H1 (cell line): ENCODE measurements around the gene PLEK2. TPM values are rescaled to one million over a fixed set of nuclear protein-coding genes. Genes with fewer than 3 reads are reported as not detected.

Source experiments
- CTCF ChIA-PET: fragments of 300-600 bp; sonication (Branson Sonifier 250); formaldehyde crosslinking; loops from one replicate; lab custom pipeline; 2021; ENCODE audit not compliant: partially characterized antibody; lab: Charles Lee
- POLR2A ChIA-PET: fragments of 300-600 bp; sonication (Branson Sonifier 250); formaldehyde crosslinking; loops from one replicate; lab custom pipeline; 2021; ENCODE audit warnings: inconsistent platforms; ENCODE audit not compliant: partially characterized antibody; lab: Charles Lee
- DNase-seq, 2 experiments: peaks; one replicate each; pipeline versions ENCODE4 v3.0.0 to v3.0.0-alpha.2; 2010 to 2022; ENCODE audit warnings: low spot score in 2 of 2, low read depth in 1 of 2, mixed read lengths in 1 of 2
- FAIRE-seq: peaks from 2 replicates; lab custom pipeline; 2011; peaks lifted over from hg19 to GRCh38; lab: Jason Lieb, UNC
- H2AFZ ChIP-seq: 2 replicates; pipeline ENCODE4 v1.8.1; 2012; ENCODE audit warnings: low read length, inconsistent platforms
- H2AK5ac ChIP-seq: 2 replicates; pipeline ENCODE4 v1.6.1; 2013; ENCODE audit warnings: low read depth, low read length
- H2BK120ac ChIP-seq: replicated peaks from 2 replicates; pipeline ENCODE3; 2013; ENCODE audit warnings: low read depth, low read length, inconsistent platforms
- H2BK12ac ChIP-seq: 2 replicates; pipeline ENCODE4 v1.6.1; 2013; ENCODE audit warnings: low read depth, low read length
- H2BK15ac ChIP-seq: 2 replicates; pipeline ENCODE4 v1.6.1; 2013; ENCODE audit warnings: low read length
- H2BK20ac ChIP-seq: 2 replicates; pipeline ENCODE4 v1.6.1; 2013; ENCODE audit warnings: low read length
- H2BK5ac ChIP-seq: 2 replicates; pipeline ENCODE4 v1.6.1; 2013; ENCODE audit warnings: low read depth, low read length
- H3K14ac ChIP-seq: 2 replicates; pipeline ENCODE4 v1.6.1; 2013; ENCODE audit warnings: inconsistent platforms; ENCODE audit not compliant: insufficient read length
- H3K18ac ChIP-seq: 2 replicates; pipeline ENCODE4 v1.6.1; 2013; ENCODE audit warnings: low read length; ENCODE audit errors: extremely low read depth
- H3K23ac ChIP-seq: 2 replicates; pipeline ENCODE4 v1.6.1; 2013; ENCODE audit warnings: inconsistent platforms; ENCODE audit not compliant: insufficient read length
- H3K23me2 ChIP-seq: 2 replicates; pipeline ENCODE4 v1.6.1; 2013; ENCODE audit warnings: low read depth, low read length
- H3K27ac ChIP-seq: 2 replicates; pipeline ENCODE4 v1.6.1; 2011; ENCODE audit warnings: low read depth, low read length, inconsistent platforms
- H3K27me3 ChIP-seq, 4 experiments: replicated peaks in 1 of 4; 1 replicate in 1 of 4; 2 replicates in 3 of 4; pipeline versions ENCODE4 v1.6.1 to v1.8.1; 2011 to 2013; ENCODE audit warnings: low read length in 3 of 4, mild to moderate bottlenecking in 3 of 4, inconsistent platforms in 2 of 4, mixed read lengths in 2 of 4, moderate library complexity in 1 of 4; ENCODE audit not compliant: control insufficient read depth in 3 of 4, insufficient read depth in 3 of 4; ENCODE audit errors: extremely low read depth in 1 of 4
- H3K36me3 ChIP-seq, 4 experiments: 2 replicates each; pipeline versions ENCODE4 v1.6.1 to v1.8.1; 2011 to 2013; ENCODE audit warnings: mild to moderate bottlenecking in 4 of 4, low read length in 3 of 4, moderate library complexity in 2 of 4, control low read depth in 1 of 4, inconsistent platforms in 1 of 4; ENCODE audit not compliant: insufficient read depth in 4 of 4, control insufficient read depth in 2 of 4
- H3K4ac ChIP-seq: replicated peaks from 2 replicates; pipeline ENCODE3; 2013; ENCODE audit warnings: low read length, low read depth, mixed read lengths, inconsistent platforms; ENCODE audit not compliant: insufficient read length
- H3K4me1 ChIP-seq, 4 experiments: replicated peaks in 1 of 4; 1 replicate in 1 of 4; 2 replicates in 3 of 4; pipeline versions ENCODE4 v1.6.1 to v1.8.1; 2011 to 2013; ENCODE audit warnings: low read length in 3 of 4, inconsistent platforms in 2 of 4, mixed read lengths in 1 of 4; ENCODE audit not compliant: insufficient read depth in 4 of 4, control insufficient read depth in 3 of 4
- H3K4me2 ChIP-seq, 2 experiments: 2 replicates each; pipeline versions ENCODE4 v1.6.1 to v1.8.1; 2011 to 2013; ENCODE audit warnings: low read depth in 2 of 2, low read length in 2 of 2, control low read depth in 1 of 2, inconsistent platforms in 1 of 2, mild to moderate bottlenecking in 1 of 2; ENCODE audit not compliant: insufficient read depth in 1 of 2
- H3K4me3 ChIP-seq, 4 experiments: fragments of 200-600, 300-600 bp in 1 of 4; sonication (generic), shearing (Covaris generic), sonication (Bioruptor Twin) in 1 of 4; 2 replicates each; pipeline versions ENCODE4 v1.5.1 to v1.8.1; 2011 to 2016; ENCODE audit warnings: low read length in 4 of 4, low read depth in 3 of 4, control low read depth in 2 of 4, inconsistent platforms in 2 of 4, mild to moderate bottlenecking in 2 of 4, mixed read lengths in 1 of 4, moderate library complexity in 1 of 4; ENCODE audit not compliant: insufficient read depth in 2 of 4; ENCODE audit errors: extremely low read depth in 1 of 4
- H3K56ac ChIP-seq: replicated peaks from 2 replicates; pipeline ENCODE3; 2013; ENCODE audit warnings: low read depth, mild to moderate bottlenecking, mixed read lengths, low read length, inconsistent platforms; ENCODE audit not compliant: insufficient read length
- H3K79me1 ChIP-seq: 2 replicates; pipeline ENCODE4 v1.6.1; 2013; ENCODE audit warnings: low read depth, low read length, control low read depth
- H3K79me2 ChIP-seq, 2 experiments: 2 replicates each; pipeline versions ENCODE4 v1.6.1 to v1.8.1; 2012 to 2013; ENCODE audit warnings: low read length in 2 of 2, mild to moderate bottlenecking in 2 of 2, inconsistent platforms in 1 of 2; ENCODE audit not compliant: insufficient read depth in 2 of 2, control insufficient read depth in 1 of 2
- H3K9ac ChIP-seq, 4 experiments: replicated peaks in 1 of 4; 1 replicate in 1 of 4; 2 replicates in 3 of 4; pipeline versions ENCODE4 v1.6.1 to v1.8.1; 2011 to 2013; ENCODE audit warnings: low read depth in 3 of 4, low read length in 3 of 4, control low read depth in 2 of 4, mild to moderate bottlenecking in 2 of 4, moderate library complexity in 2 of 4, inconsistent platforms in 1 of 4; ENCODE audit errors: extremely low read depth in 1 of 4
- H3K9me3 ChIP-seq, 2 experiments: 2 replicates each; pipeline versions ENCODE4 v1.6.1 to v1.8.1; 2012 to 2013; ENCODE audit warnings: mild to moderate bottlenecking in 2 of 2, moderate library complexity in 2 of 2, control low read depth in 1 of 2, inconsistent platforms in 1 of 2, low read depth in 1 of 2, low read length in 1 of 2, mixed read lengths in 1 of 2; ENCODE audit not compliant: insufficient read depth in 2 of 2
- H4K20me1 ChIP-seq, 2 experiments: replicated peaks in 1 of 2; 2 replicates each; pipeline versions ENCODE3 to v1.8.1; 2011 to 2013; ENCODE audit warnings: inconsistent platforms in 2 of 2, low read length in 2 of 2, mild to moderate bottlenecking in 1 of 2; ENCODE audit not compliant: insufficient read depth in 2 of 2, control insufficient read depth in 1 of 2
- H4K5ac ChIP-seq: 2 replicates; pipeline ENCODE4 v1.6.1; 2013; ENCODE audit warnings: low read length, low read depth, mixed read lengths, inconsistent platforms; ENCODE audit not compliant: insufficient read length
- H4K8ac ChIP-seq: 2 replicates; pipeline ENCODE4 v1.8.0; 2013; ENCODE audit warnings: mild to moderate bottlenecking, moderate library complexity, low read length, inconsistent platforms; ENCODE audit not compliant: insufficient read depth; ENCODE audit errors: extremely low read depth
- H4K91ac ChIP-seq: replicated peaks from 2 replicates; pipeline ENCODE3; 2013; ENCODE audit warnings: low read length, mixed read lengths, inconsistent platforms; ENCODE audit not compliant: insufficient read length
- CHD1 ChIP-seq: IDR thresholded peaks from 2 replicates; pipeline ENCODE4 v1.6.1; 2012; ENCODE audit warnings: low read depth, low read length, improper control_type of control experiment
- GABPA ChIP-seq: IDR thresholded peaks from 2 replicates; pipeline ENCODE4 v1.6.1; 2011; ENCODE audit warnings: mild to moderate bottlenecking, low read length, moderate library complexity, borderline replicate concordance; ENCODE audit not compliant: insufficient read depth
- POLR2A ChIP-seq, 2 experiments: IDR thresholded peaks; 1 replicate in 1 of 2; 2 replicates in 1 of 2; pipeline ENCODE4 v1.6.1; 2011; ENCODE audit warnings: low read depth in 2 of 2, low read length in 2 of 2, mild to moderate bottlenecking in 2 of 2; ENCODE audit errors: control extremely low read depth in 1 of 2
- POLR2AphosphoS5 ChIP-seq: IDR thresholded peaks from 2 replicates; pipeline ENCODE4 v1.6.1; 2011; ENCODE audit warnings: low read depth, low read length
- SIN3A ChIP-seq, 2 experiments: IDR thresholded peaks in 1 of 2; conservative IDR thresholded peaks in 1 of 2; 2 replicates each; pipeline ENCODE4 v1.6.1; 2011 to 2012; ENCODE audit warnings: low read length in 2 of 2, improper control_type of control experiment in 1 of 2, low read depth in 1 of 2, mild to moderate bottlenecking in 1 of 2
- TEAD4 ChIP-seq: IDR thresholded peaks from 2 replicates; pipeline ENCODE4 v1.6.1; 2012; ENCODE audit warnings: low read depth, low read length, inconsistent platforms, mixed read lengths
- WGBS, 2 experiments: shearing (Covaris generic) in 1 of 2; methylation state at CpG; one replicate each; pipeline versions ENCODE4 v1.1.6 to v1.1.7; 2013 to 2015; ENCODE audit warnings: low lambda C conversion rate in 2 of 2, mixed read lengths in 2 of 2, inconsistent platforms in 1 of 2, low coverage in 1 of 2, missing lambda C conversion rate in 1 of 2; ENCODE audit not compliant: insufficient replicate concordance in 2 of 2, insufficient coverage in 1 of 2, insufficient read length in 1 of 2; ENCODE audit errors: extremely low coverage in 1 of 2, missing lambda C conversion rate in 1 of 2; 5-methylcytosine and 5-hydroxymethylcytosine counted together
- polyA plus RNA-seq, 7 experiments: library from polyadenylated mRNA; depleted of rRNA in 3 of 7; stranded (reverse) in 5 of 7; unstranded in 2 of 7; fragments of >200 nt in 5 of 7; fragments of 200-250 nt in 2 of 7; gene quantifications; 1 replicate in 5 of 7; 2 replicates in 1 of 7; 4 replicates in 1 of 7; pipeline versions ENCODE4 v1.2.1 to v1.2.3, GENCODE V29; 2011 to 2013; ENCODE audit warnings: missing spikeins in 2 of 7, mixed read lengths in 2 of 7
- total RNA-seq: library from RNA; stranded (reverse); fragmentation: NEBNext Ultra II Directional; extraction: Animal tissue kit (Norgen Biotek cat#: 25700); gene quantifications from 2 replicates; pipeline ENCODE4 v1.2.1, GENCODE V29; 2021

PLEK2 gene
- total and polyA plus RNA-seq, 2 of the 8 experiments (the other 6 are each of a cell fraction or from before 2014, with no cell fraction given): 0.41 to 2.1 TPM

- H3K56ac ChIP-seq: no peak overlapping the region
- WGBS, 2 experiments: 92% methylated on average over 3 of the region's 3 CpGs; no CpG with 5 or more reads in 1 of the 2 experiments
Observed at GRCh38 chr14:67392123-67392522, 19.8 kb downstream of the PLEK2 start.

More at GRCh38 chr14:67392123-67392522, 19.8 kb downstream of the PLEK2 start:
- H2AK5ac ChIP-seq: no peak overlapping the region
- H3K4me3 ChIP-seq: no peak overlapping the region
- ChIA-PET CTCF (interaction anchor here (0.9 to 2.6 kb wide), 4 partner anchors 12 to 312 kb away, joined by 4 to 10 read pairs (median 6); no protein-coding TSS in a partner anchor), POLR2A (interaction anchor here (1.3 kb wide), 1 partner anchor 33 kb away, joined by 3 read pairs; the partner anchor contains the start of gene ATP6V1D)
- no peak overlapping the region for H3K4ac ChIP-seq
- H2BK15ac ChIP-seq: no peak overlapping the region
- H3K36me3 ChIP-seq: no peaks in the 10 kb centered on the region
- no peak overlapping the region for H4K5ac ChIP-seq
- H3K9ac ChIP-seq: no peak overlapping the region
- H4K8ac ChIP-seq: 0 out of 2 replicates have a peak overlapping the region, but pooled peaks have one; percentile 39
- TF ChIP-seq TEAD4 (no peak), CHD1 (no peak), POLR2AphosphoS5 (no peak), SIN3A (conservative IDR thresholded peaks at IDR 0.05 in 1 of 2, IDR thresholded peaks at IDR 0.05 in 1 of 2; ENCODE audit: low read depth in 1 of 2, low read length in 2 of 2) (no peak), POLR2A (IDR thresholded peaks at IDR 0.05; ENCODE audit: control extremely low read depth in 1 of 2, low read depth in 2 of 2, low read length in 2 of 2) (no peak), GABPA (no peak)
- no peak overlapping the region for H3K27ac ChIP-seq
- H3K23ac ChIP-seq: no peak overlapping the region
- H3K79me2 ChIP-seq: no peaks in the 10 kb centered on the region
- no peaks in the 10 kb centered on the region; a peak in 1 of 7 replicates for H3K4me1 ChIP-seq
- no peak overlapping the region for H2AFZ ChIP-seq
- no peaks in the 10 kb centered on the region for H3K27me3 ChIP-seq
- no peak overlapping the region for H3K14ac ChIP-seq
- no peaks in the 10 kb centered on the region for H3K23me2 ChIP-seq
- no peak overlapping the region for H2BK20ac ChIP-seq
- no peaks in the 10 kb centered on the region for H4K20me1 ChIP-seq
- no peak overlapping the region for H4K91ac ChIP-seq
- no peak for DNase-seq
- no peaks in the 10 kb centered on the region for H3K9me3 ChIP-seq
- no peak overlapping the region for H3K18ac ChIP-seq
- no peak overlapping the region for H2BK5ac ChIP-seq
- no peak overlapping the region for H3K4me2 ChIP-seq
- H3K79me1 ChIP-seq: no peaks in the 10 kb centered on the region
- FAIRE-seq: no peak
- H2BK12ac ChIP-seq: no peak overlapping the region
- no peak overlapping the region for H2BK120ac ChIP-seq
